Activated CD4-positive, alpha-beta T cell treated with anti-CD3 and anti-CD28 coated beads for 4 hours (primary cell): ENCODE data around the gene PIGB.
"Not testable (repeated sequence)": the region's sequence is repeated elsewhere in the genome, so short reads cannot be mapped to it uniquely, and the experiment has no call there.

Experiments
- DNase-seq, 2 donors: peaks; one replicate each; pipeline ENCODE4 v3.0.0-alpha.2; 2020

Gene PIGB

GRCh38 chr15:55387027-55387426 is 68.0 kb downstream of the PIGB start:
- no peak for DNase-seq

- DNase-seq: no peak
Measured at GRCh38 chr15:55389264-55389607, 70.2 kb downstream of the PIGB start.

- DNase-seq: no peak
Measured at GRCh38 chr15:55394694-55395093, 75.7 kb downstream of the PIGB start.

GRCh38 chr15:55398243-55398642 is 79.2 kb downstream of the PIGB start:
- no peak for DNase-seq

- not testable (repeated sequence) for DNase-seq
Measured at GRCh38 chr15:55400050-55400449, 81.0 kb downstream of the PIGB start.

- DNase-seq: no peak
Measured at GRCh38 chr15:55401786-55402246, 82.8 kb downstream of the PIGB start.

- DNase-seq: no peak
Measured at GRCh38 chr15:55402707-55403106, 83.7 kb downstream of the PIGB start.

GRCh38 chr15:55403531-55403930 is 84.5 kb downstream of the PIGB start:
- no peak for DNase-seq
